Measurements from ENCODE around the gene SMAD3. TPM values are rescaled to one million over a fixed set of nuclear protein-coding genes. Genes with fewer than 3 reads are reported as not detected.
A peak's percentile ranks its signal among the peaks of the same experiment; 100 is the strongest.

Gene SMAD3
- total RNA-seq, 1 experiment from 2014 or later: 54.8 TPM

DNA sequence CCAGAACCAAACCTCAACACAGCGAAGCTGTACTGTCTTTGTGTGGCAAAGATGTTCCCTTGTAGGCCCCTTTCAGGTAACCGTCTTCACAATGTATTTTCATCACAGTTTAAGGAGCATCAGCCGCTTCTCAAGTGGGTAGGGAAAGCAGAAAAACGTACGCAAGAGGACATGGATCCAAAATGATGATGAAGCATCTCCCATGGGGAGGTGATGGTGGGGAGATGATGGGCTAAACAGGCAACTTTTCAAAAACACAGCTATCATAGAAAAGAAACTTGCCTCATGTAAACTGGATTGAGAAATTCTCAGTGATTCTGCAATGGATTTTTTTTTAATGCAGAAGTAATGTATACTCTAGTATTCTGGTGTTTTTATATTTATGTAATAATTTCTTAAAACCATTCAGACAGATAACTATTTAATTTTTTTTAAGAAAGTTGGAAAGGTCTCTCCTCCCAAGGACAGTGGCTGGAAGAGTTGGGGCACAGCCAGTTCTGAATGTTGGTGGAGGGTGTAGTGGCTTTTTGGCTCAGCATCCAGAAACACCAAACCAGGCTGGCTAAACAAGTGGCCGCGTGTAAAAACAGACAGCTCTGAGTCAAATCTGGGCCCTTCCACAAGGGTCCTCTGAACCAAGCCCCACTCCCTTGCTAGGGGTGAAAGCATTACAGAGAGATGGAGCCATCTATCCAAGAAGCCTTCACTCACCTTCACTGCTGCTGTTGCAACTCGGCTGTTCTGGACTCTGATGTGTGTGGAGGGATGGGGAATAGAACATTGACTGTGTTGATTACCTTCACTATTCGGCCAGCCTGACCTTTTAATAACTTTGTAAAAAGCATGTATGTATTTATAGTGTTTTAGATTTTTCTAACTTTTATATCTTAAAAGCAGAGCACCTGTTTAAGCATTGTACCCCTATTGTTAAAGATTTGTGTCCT, 129.0 kb downstream of the SMAD3 start:
- DNase-seq: no peak
- no peaks in the 10 kb centered on the region for H3K27me3 Mint-ChIP-seq (ENCODE audit: insufficient read depth, unreplicated experiment)
- H3K36me3 Mint-ChIP-seq (ENCODE audit: insufficient read depth, unreplicated experiment): peaks cover 72% of the 10 kb centered on the region
- no TSS peak for BruUV-seq (replicated peaks)
- CTCF ChIA-PET: no interaction called here
- intact Hi-C loops (cut with micrococcal nuclease; ENCODE audit: unreplicated experiment): no loop called here
- Histone ChIP-seq H3K36me3 (ENCODE audit: control insufficient read depth, insufficient read depth, low read length) (0 out of 2 replicates have a peak, but pooled peaks cover 2% of the 10 kb centered on the region), H3K9me3 (no peaks in the 10 kb centered on the region), H3K4me1 (peaks cover 10% of the 10 kb centered on the region; the same call in 1 of the 2 replicates), H3K4me3 (ENCODE audit: low read depth, low read length) (no peak overlapping the region), H3K27me3 (replicated peaks; ENCODE audit: control insufficient read depth, insufficient read depth, low read length) (no peaks in the 10 kb centered on the region)
- H3K4me3 Mint-ChIP-seq (ENCODE audit: unreplicated experiment): no peak overlapping the region
- no peaks in the 10 kb centered on the region for H3K9me3 Mint-ChIP-seq (ENCODE audit: unreplicated experiment)
- H3K27ac Mint-ChIP-seq (ENCODE audit: unreplicated experiment): no peak overlapping the region
- TF ChIP-seq, protein P1, sequence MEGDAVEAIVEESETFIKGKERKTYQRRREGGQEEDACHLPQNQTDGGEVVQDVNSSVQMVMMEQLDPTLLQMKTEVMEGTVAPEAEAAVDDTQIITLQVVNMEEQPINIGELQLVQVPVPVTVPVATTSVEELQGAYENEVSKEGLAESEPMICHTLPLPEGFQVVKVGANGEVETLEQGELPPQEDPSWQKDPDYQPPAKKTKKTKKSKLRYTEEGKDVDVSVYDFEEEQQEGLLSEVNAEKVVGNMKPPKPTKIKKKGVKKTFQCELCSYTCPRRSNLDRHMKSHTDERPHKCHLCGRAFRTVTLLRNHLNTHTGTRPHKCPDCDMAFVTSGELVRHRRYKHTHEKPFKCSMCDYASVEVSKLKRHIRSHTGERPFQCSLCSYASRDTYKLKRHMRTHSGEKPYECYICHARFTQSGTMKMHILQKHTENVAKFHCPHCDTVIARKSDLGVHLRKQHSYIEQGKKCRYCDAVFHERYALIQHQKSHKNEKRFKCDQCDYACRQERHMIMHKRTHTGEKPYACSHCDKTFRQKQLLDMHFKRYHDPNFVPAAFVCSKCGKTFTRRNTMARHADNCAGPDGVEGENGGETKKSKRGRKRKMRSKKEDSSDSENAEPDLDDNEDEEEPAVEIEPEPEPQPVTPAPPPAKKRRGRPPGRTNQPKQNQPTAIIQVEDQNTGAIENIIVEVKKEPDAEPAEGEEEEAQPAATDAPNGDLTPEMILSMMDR (IDR thresholded peaks at IDR 0.05; ENCODE audit: insufficient read depth in 1 of 2, low read depth in 1 of 2, low read length in 1 of 2, severe bottlenecking in 1 of 2, unreplicated experiment in 1 of 2): no peak
- H3K4me1 Mint-ChIP-seq (ENCODE audit: low read depth, unreplicated experiment): no peaks in the 10 kb centered on the region
- POLR2A ChIA-PET: no interaction called here

- H3K4me3 Mint-ChIP-seq (ENCODE audit: unreplicated experiment): no peak overlapping the region
- Histone ChIP-seq H3K27me3 (replicated peaks; ENCODE audit: control insufficient read depth, insufficient read depth, low read length) (no peaks in the 10 kb centered on the region), H3K9me3 (no peaks in the 10 kb centered on the region), H3K36me3 (ENCODE audit: control insufficient read depth, insufficient read depth, low read length) (0 out of 2 replicates have a peak, but pooled peaks cover 2% of the 10 kb centered on the region), H3K4me3 (ENCODE audit: low read depth, low read length) (no peak overlapping the region), H3K4me1 (peaks cover 8% of the 10 kb centered on the region; the same call in 1 of the 2 replicates)
- no peaks in the 10 kb centered on the region for H3K4me1 Mint-ChIP-seq (ENCODE audit: low read depth, unreplicated experiment)
- no peaks in the 10 kb centered on the region for H3K27me3 Mint-ChIP-seq (ENCODE audit: insufficient read depth, unreplicated experiment)
- H3K36me3 Mint-ChIP-seq (ENCODE audit: insufficient read depth, unreplicated experiment): peaks cover 72% of the 10 kb centered on the region
- TF ChIP-seq, protein P1 (IDR thresholded peaks at IDR 0.05; ENCODE audit: insufficient read depth in 1 of 2, low read depth in 1 of 2, low read length in 1 of 2, severe bottlenecking in 1 of 2, unreplicated experiment in 1 of 2): no peak
- ChIA-PET POLR2A (no interaction called here), CTCF (no interaction called here)
- no peaks in the 10 kb centered on the region for H3K9me3 Mint-ChIP-seq (ENCODE audit: unreplicated experiment)
- intact Hi-C loops (cut with micrococcal nuclease; ENCODE audit: unreplicated experiment): no loop called here
- BruUV-seq (replicated peaks): no TSS peak
- H3K27ac Mint-ChIP-seq (ENCODE audit: unreplicated experiment): no peak overlapping the region
- DNase-seq: no peak
These were observed 129.9 kb downstream of the SMAD3 start for GRCh38 chr15:67195305-67195704.

- Histone ChIP-seq H3K4me1 (0 out of 2 replicates have a peak, but pooled peaks cover 4% of the 10 kb centered on the region), H3K4me3 (ENCODE audit: low read depth, low read length) (no peak overlapping the region), H3K9me3 (no peaks in the 10 kb centered on the region), H3K36me3 (ENCODE audit: control insufficient read depth, insufficient read depth, low read length) (0 out of 2 replicates have a peak, but pooled peaks cover 2% of the 10 kb centered on the region), H3K27me3 (replicated peaks; ENCODE audit: control insufficient read depth, insufficient read depth, low read length) (no peaks in the 10 kb centered on the region)
- no peak for DNase-seq
- no peaks in the 10 kb centered on the region for H3K27me3 Mint-ChIP-seq (ENCODE audit: insufficient read depth, unreplicated experiment)
- H3K36me3 Mint-ChIP-seq (ENCODE audit: insufficient read depth, unreplicated experiment): peaks cover 67% of the 10 kb centered on the region
- H3K9me3 Mint-ChIP-seq (ENCODE audit: unreplicated experiment): no peaks in the 10 kb centered on the region
- intact Hi-C loops (cut with micrococcal nuclease; ENCODE audit: unreplicated experiment): no loop called here
- POLR2A ChIA-PET: interaction anchor here (0.6 kb wide), 1 partner anchor 285 kb away, joined by 5 read pairs; no protein-coding TSS in a partner anchor
- no peak overlapping the region for H3K4me3 Mint-ChIP-seq (ENCODE audit: unreplicated experiment)
- TF ChIP-seq, protein P1 (IDR thresholded peaks at IDR 0.05; ENCODE audit: insufficient read depth in 1 of 2, low read depth in 1 of 2, low read length in 1 of 2, severe bottlenecking in 1 of 2, unreplicated experiment in 1 of 2): no peak
- H3K4me1 Mint-ChIP-seq (ENCODE audit: low read depth, unreplicated experiment): no peaks in the 10 kb centered on the region
- CTCF ChIA-PET: no interaction called here
- no TSS peak for BruUV-seq (replicated peaks)
- H3K27ac Mint-ChIP-seq (ENCODE audit: unreplicated experiment): peak overlapping the region; percentile 42
These were observed 130.8 kb downstream of the SMAD3 start for GRCh38 chr15:67196222-67196621.
